Upper lobe of right lung (tissue), 1 donor: ENCODE data around the gene DCLRE1B. TPM values are rescaled to one million over a fixed set of nuclear protein-coding genes. Genes with fewer than 3 reads are reported as not detected.

ENCODE experiments used
- ATAC-seq: fragments of 200-7000 bp; cut with Tn5 transposase; one replicate; pipeline ENCODE4 v1.9.1; 2020; ENCODE audit warnings: mild to moderate bottlenecking, moderate library complexity
- DNase-seq: peaks from one replicate; pipeline ENCODE4 v3.0.0-alpha.2; 2020
- H3K27ac ChIP-seq: fragments of 200-600 bp; one replicate; pipeline ENCODE4 v1.8.0; 2022
- H3K27me3 ChIP-seq: fragments of 200-600 bp; one replicate; pipeline ENCODE4 v1.8.0; 2022; ENCODE audit warnings: mild to moderate bottlenecking
- H3K36me3 ChIP-seq: fragments of 200-600 bp; one replicate; pipeline ENCODE4 v1.8.0; 2022
- H3K4me1 ChIP-seq: fragments of 200-600 bp; one replicate; pipeline ENCODE4 v1.8.0; 2022
- H3K4me3 ChIP-seq: fragments of 200-600 bp; one replicate; pipeline ENCODE4 v1.8.0; 2022; ENCODE audit warnings: mild to moderate bottlenecking
- H3K9me3 ChIP-seq: fragments of 200-600 bp; one replicate; pipeline ENCODE4 v1.8.0; 2022
- CTCF ChIP-seq: fragments of 200-600 bp; IDR thresholded peaks from one replicate; pipeline ENCODE4 v1.8.0; 2022; ENCODE audit warnings: antibody characterized with exemption
- intact Hi-C: fragments of 100-400 bp; cut with DNase I; formaldehyde crosslinking; loops from one replicate; pipeline ENCODE4 v1.11.0; 2022
- total RNA-seq: library from RNA; stranded (reverse); fragmentation: NEBNext Ultra II Directional; extraction: Animal tissue kit (Norgen Biotek cat#: 25700); gene quantifications from one replicate; pipeline ENCODE4 v1.2.1, GENCODE V29; 2021
- donor health status: DM: no; HTN: yes; CAD: no; lungs with severe emphysema.

Gene DCLRE1B
- total RNA-seq, 1 donor from 2014 or later = 6.6 TPM

GRCh38 chr1:113858982-113859381 lies 46.1 kb upstream of the DCLRE1B start:
- Histone ChIP-seq H3K9me3 (no peaks in the 10 kb centered on the region), H3K27me3 (no peaks in the 10 kb centered on the region), H3K36me3 (no peaks in the 10 kb centered on the region), H3K4me3 (no peak overlapping the region), H3K4me1 (peaks cover 28% of the 10 kb centered on the region), H3K27ac (no peak overlapping the region)
- ATAC-seq (no peak), DNase-seq (no peak)
- intact Hi-C loops = no loop called here
- no peak for TF ChIP-seq CTCF

- peak; percentile 61 for ATAC-seq
- intact Hi-C loops = no loop called here
Measured at GRCh38 chr1:113859478-113860175, 45.5 kb upstream of the DCLRE1B start.

GRCh38 chr1:113860891-113861290 lies 44.2 kb upstream of the DCLRE1B start:
- Histone ChIP-seq H3K27ac (no peak overlapping the region), H3K36me3 (no peaks in the 10 kb centered on the region), H3K9me3 (no peaks in the 10 kb centered on the region), H3K4me3 (no peak overlapping the region), H3K4me1 (peaks cover 25% of the 10 kb centered on the region), H3K27me3 (no peaks in the 10 kb centered on the region)
- intact Hi-C loops = no loop called here
- no peak for TF ChIP-seq CTCF
- DNase-seq (no peak), ATAC-seq (no peak)

More at GRCh38 chr1:113859478-113860175, 45.5 kb upstream of the DCLRE1B start:
- Histone ChIP-seq H3K4me1 (peaks cover 28% of the 10 kb centered on the region), H3K27me3 (no peaks in the 10 kb centered on the region), H3K36me3 (no peaks in the 10 kb centered on the region), H3K9me3 (no peaks in the 10 kb centered on the region), H3K4me3 (no peak overlapping the region), H3K27ac (no peak overlapping the region)
- DNase-seq = no peak
- no peak for TF ChIP-seq CTCF

GRCh38 chr1:113861641-113862040 lies 43.5 kb upstream of the DCLRE1B start:
- ATAC-seq = no peak
- no peaks in the 10 kb centered on the region for H3K9me3 ChIP-seq
- H3K27ac ChIP-seq = no peak overlapping the region
- H3K27me3 ChIP-seq = no peaks in the 10 kb centered on the region
- H3K4me1 ChIP-seq = peaks cover 18% of the 10 kb centered on the region
- no peak for DNase-seq
- intact Hi-C loops = no loop called here
- no peak for TF ChIP-seq CTCF
- no peaks in the 10 kb centered on the region for H3K36me3 ChIP-seq
- H3K4me3 ChIP-seq = no peak overlapping the region

GRCh38 chr1:113868387-113869083 lies 36.6 kb upstream of the DCLRE1B start:
- Histone ChIP-seq H3K27me3 (no peaks in the 10 kb centered on the region), H3K9me3 (no peaks in the 10 kb centered on the region), H3K27ac (no peak overlapping the region), H3K4me3 (no peak overlapping the region), H3K36me3 (no peaks in the 10 kb centered on the region), H3K4me1 (peaks cover 15% of the 10 kb centered on the region)
- ATAC-seq (no peak), DNase-seq (no peak)
- TF ChIP-seq CTCF = no peak
- intact Hi-C loops = no loop called here
